DOHH2 (cell line): ENCODE data around the gene ANXA1.

Experiments
- H3F3A ChIP-seq: fragments of 200-600 bp; sonication (generic), shearing (Covaris generic); 2 replicates; pipeline ENCODE4 v1.6.0; 2016; ENCODE audit warnings: antibody characterized with exemption, mild to moderate bottlenecking; ENCODE audit not compliant: control insufficient read depth, insufficient read depth
- H3K27ac ChIP-seq: fragments of 200-600 bp; sonication (generic); 2 replicates; pipeline ENCODE4 v1.5.1; 2014; ENCODE audit warnings: low read depth, mild to moderate bottlenecking, low read length, moderate library complexity
- H3K27me3 ChIP-seq: fragments of 200-600 bp; sonication (generic); 2 replicates; pipeline ENCODE4 v1.6.1; 2014; ENCODE audit warnings: mild to moderate bottlenecking, low read length, mixed read lengths; ENCODE audit not compliant: control insufficient read depth
- H3K36me3 ChIP-seq: fragments of 200-600 bp; sonication (generic); 2 replicates; pipeline ENCODE4 v1.6.1; 2014; ENCODE audit warnings: mild to moderate bottlenecking, low read length, moderate library complexity, mixed read lengths; ENCODE audit not compliant: control insufficient read depth
- H3K4me1 ChIP-seq: fragments of 200-600 bp; sonication (generic); 2 replicates; pipeline ENCODE4 v1.6.1; 2014; ENCODE audit warnings: mild to moderate bottlenecking, low read length, mixed read lengths; ENCODE audit not compliant: control insufficient read depth
- H3K4me2 ChIP-seq: fragments of 200-600 bp; sonication (generic); 2 replicates; pipeline ENCODE4 v1.6.0; 2014; ENCODE audit warnings: mild to moderate bottlenecking, low read length, moderate library complexity
- H3K4me3 ChIP-seq: fragments of 200-600 bp; sonication (generic); 2 replicates; pipeline ENCODE4 v1.5.1; 2014; ENCODE audit warnings: mild to moderate bottlenecking, low read length, mixed read lengths
- H3K79me2 ChIP-seq: fragments of 200-600 bp; sonication (generic); 2 replicates; pipeline ENCODE4 v1.6.1; 2014; ENCODE audit warnings: mild to moderate bottlenecking, low read length, mixed read lengths; ENCODE audit not compliant: control insufficient read depth
- H3K9me2 ChIP-seq: fragments of 200-600 bp; sonication (generic); replicated peaks from 2 replicates; pipeline ENCODE4 v1.6.1; 2014; ENCODE audit warnings: mild to moderate bottlenecking, low read length, mixed read lengths; ENCODE audit not compliant: control insufficient read depth
- H3K9me3 ChIP-seq: fragments of 200-600 bp; sonication (generic); 2 replicates; pipeline ENCODE4 v1.6.1; 2014; ENCODE audit warnings: antibody characterized with exemption, low read length, mixed read lengths; ENCODE audit not compliant: control insufficient read depth, insufficient read depth
- H4K20me1 ChIP-seq: fragments of 200-600 bp; sonication (generic); 2 replicates; pipeline ENCODE4 v1.6.0; 2014; ENCODE audit warnings: low read depth, mild to moderate bottlenecking, antibody characterized with exemption, low read length, moderate library complexity; ENCODE audit not compliant: control insufficient read depth, insufficient read depth
- EZH2phosphoT487 ChIP-seq: fragments of 200-600 bp; sonication (generic); IDR thresholded peaks from 2 replicates; pipeline ENCODE4 v1.6.1; 2017; ENCODE audit warnings: borderline replicate concordance, mild to moderate bottlenecking, antibody characterized with exemption, low read length, moderate library complexity, mixed read lengths
- TF ChIP-seq, protein P1 (sequence below): fragments of 200-600 bp; sonication (generic); IDR thresholded peaks from one replicate; pipeline ENCODE4 v1.5.1; 2014; ENCODE audit warnings: antibody characterized with exemption, mild to moderate bottlenecking, low read depth, low read length; ENCODE audit not compliant: poor library complexity, severe bottlenecking

Gene ANXA1

DNA sequence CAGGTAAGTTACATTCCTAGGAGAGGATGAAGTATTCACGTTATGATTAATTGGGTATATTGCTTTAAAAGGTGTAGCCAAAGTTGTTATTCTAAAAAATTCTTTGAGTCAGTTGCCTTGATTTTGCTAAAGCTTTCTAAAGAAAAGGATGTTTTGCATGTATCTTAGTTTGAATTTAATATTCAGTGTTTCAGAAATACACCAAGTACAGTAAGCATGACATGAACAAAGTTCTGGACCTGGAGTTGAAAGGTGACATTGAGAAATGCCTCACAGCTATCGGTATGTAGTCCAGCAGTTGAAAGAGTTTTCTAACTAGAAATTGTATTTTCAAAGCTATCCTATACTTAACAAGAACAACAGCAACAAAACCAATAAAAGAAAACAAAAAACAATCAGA lies 14.2 kb downstream of the ANXA1 start:
- H3K9me3 ChIP-seq: no peaks in the 10 kb centered on the region
- no peaks in the 10 kb centered on the region for H3K4me1 ChIP-seq
- no peaks in the 10 kb centered on the region for H3F3A ChIP-seq
- H3K27ac ChIP-seq: no peak overlapping the region
- no peak overlapping the region for H3K4me2 ChIP-seq
- H4K20me1 ChIP-seq: no peaks in the 10 kb centered on the region
- H3K9me2 ChIP-seq: no peaks in the 10 kb centered on the region
- H3K27me3 ChIP-seq: peaks cover 9% of the 10 kb centered on the region
- no peak overlapping the region for H3K4me3 ChIP-seq
- TF ChIP-seq, protein P1, sequence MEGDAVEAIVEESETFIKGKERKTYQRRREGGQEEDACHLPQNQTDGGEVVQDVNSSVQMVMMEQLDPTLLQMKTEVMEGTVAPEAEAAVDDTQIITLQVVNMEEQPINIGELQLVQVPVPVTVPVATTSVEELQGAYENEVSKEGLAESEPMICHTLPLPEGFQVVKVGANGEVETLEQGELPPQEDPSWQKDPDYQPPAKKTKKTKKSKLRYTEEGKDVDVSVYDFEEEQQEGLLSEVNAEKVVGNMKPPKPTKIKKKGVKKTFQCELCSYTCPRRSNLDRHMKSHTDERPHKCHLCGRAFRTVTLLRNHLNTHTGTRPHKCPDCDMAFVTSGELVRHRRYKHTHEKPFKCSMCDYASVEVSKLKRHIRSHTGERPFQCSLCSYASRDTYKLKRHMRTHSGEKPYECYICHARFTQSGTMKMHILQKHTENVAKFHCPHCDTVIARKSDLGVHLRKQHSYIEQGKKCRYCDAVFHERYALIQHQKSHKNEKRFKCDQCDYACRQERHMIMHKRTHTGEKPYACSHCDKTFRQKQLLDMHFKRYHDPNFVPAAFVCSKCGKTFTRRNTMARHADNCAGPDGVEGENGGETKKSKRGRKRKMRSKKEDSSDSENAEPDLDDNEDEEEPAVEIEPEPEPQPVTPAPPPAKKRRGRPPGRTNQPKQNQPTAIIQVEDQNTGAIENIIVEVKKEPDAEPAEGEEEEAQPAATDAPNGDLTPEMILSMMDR: no peak
- TF ChIP-seq EZH2phosphoT487: no peak
- H3K36me3 ChIP-seq: no peaks in the 10 kb centered on the region
- H3K79me2 ChIP-seq: no peaks in the 10 kb centered on the region

DNA sequence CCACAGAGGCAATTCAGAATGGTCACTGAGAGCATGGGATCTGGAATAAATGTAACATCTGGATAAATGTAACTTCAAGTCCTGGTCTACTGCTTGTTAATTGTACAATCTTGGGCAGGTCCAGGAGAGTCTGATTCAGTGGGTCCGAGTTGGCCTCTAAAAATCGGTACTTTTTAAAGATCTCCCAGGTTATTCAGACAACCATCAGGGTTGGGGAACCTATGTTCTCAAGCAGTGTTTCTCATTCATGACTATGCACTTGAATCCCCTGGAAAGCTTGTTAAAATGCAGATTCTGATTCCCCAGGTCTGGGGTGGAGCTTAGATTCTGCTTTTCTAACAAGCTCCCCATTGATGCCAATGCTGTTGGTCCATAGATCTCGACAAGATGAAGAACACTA lies 14.8 kb downstream of the ANXA1 start:
- H3K9me3 ChIP-seq: no peaks in the 10 kb centered on the region
- no peaks in the 10 kb centered on the region for H3K79me2 ChIP-seq
- H3K4me2 ChIP-seq: no peak overlapping the region
- H4K20me1 ChIP-seq: no peaks in the 10 kb centered on the region
- no peak overlapping the region for H3K27ac ChIP-seq
- no peaks in the 10 kb centered on the region for H3K9me2 ChIP-seq
- no peak for TF ChIP-seq EZH2phosphoT487
- TF ChIP-seq, protein P1: no peak
- H3K36me3 ChIP-seq: no peaks in the 10 kb centered on the region
- peaks cover 9% of the 10 kb centered on the region for H3K27me3 ChIP-seq
- H3K4me1 ChIP-seq: no peaks in the 10 kb centered on the region
- H3K4me3 ChIP-seq: no peak overlapping the region
- H3F3A ChIP-seq: no peaks in the 10 kb centered on the region

- no peak overlapping the region for H3K4me3 ChIP-seq
- H3K79me2 ChIP-seq: no peaks in the 10 kb centered on the region
- H4K20me1 ChIP-seq: no peaks in the 10 kb centered on the region
- H3K27ac ChIP-seq: no peak overlapping the region
- H3K9me3 ChIP-seq: no peaks in the 10 kb centered on the region
- no peaks in the 10 kb centered on the region for H3K36me3 ChIP-seq
- H3K4me2 ChIP-seq: no peak overlapping the region
- H3K27me3 ChIP-seq: peaks cover 9% of the 10 kb centered on the region
- H3K4me1 ChIP-seq: no peaks in the 10 kb centered on the region
- no peaks in the 10 kb centered on the region for H3K9me2 ChIP-seq
- H3F3A ChIP-seq: no peaks in the 10 kb centered on the region
- TF ChIP-seq EZH2phosphoT487: no peak
- TF ChIP-seq, protein P1: no peak
Measured at GRCh38 chr9:73167614-73168013, 15.9 kb downstream of the ANXA1 start.
